Stimulated activated CD4-positive, alpha-beta T cell treated with anti-CD3 and anti-CD28 coated beads, TNF-alpha, amount 100 ng/mL, for 48 hours (primary cell): ENCODE data around the gene FARSB.
"Not testable (repeated sequence)": the region's sequence is repeated elsewhere in the genome, so short reads cannot be mapped to it uniquely, and the experiment has no call there.

ENCODE experiments used
- DNase-seq, 3 donors: peaks; one replicate each; pipeline ENCODE4 v3.0.0-alpha.2; 2020; ENCODE audit warnings: low read depth in 3 of 3

FARSB gene

GRCh38 chr2:222655787-222656525 lies at the start of gene FARSB:
Gene FARSB, minus strand, starts transcription at chr2:222656092. Its CDS starts 19 bp downstream, at chr2:222656073.
- peak; percentile 83 to 90 (median 88) for DNase-seq

GRCh38 chr2:222703886-222704285 lies 48.0 kb upstream of the FARSB start:
- DNase-seq = no peak

- no peak for DNase-seq
Observed at GRCh38 chr2:222703091-222703490, 47.2 kb upstream of the FARSB start.

- no peak for DNase-seq
Observed at GRCh38 chr2:222701721-222702131, 45.8 kb upstream of the FARSB start.

- DNase-seq = no peak
Observed at GRCh38 chr2:222701233-222701632, 45.3 kb upstream of the FARSB start.

- DNase-seq = no peak
Observed at GRCh38 chr2:222698276-222698675, 42.4 kb upstream of the FARSB start.

- no peak for DNase-seq
Observed at GRCh38 chr2:222693837-222694236, 37.9 kb upstream of the FARSB start.

- DNase-seq = not testable (repeated sequence)
Observed at GRCh38 chr2:222693413-222693812, 37.5 kb upstream of the FARSB start.

GRCh38 chr2:222690564-222691200 lies 34.8 kb upstream of the FARSB start:
- peak; percentile 55 to 69 (median 63) for DNase-seq

GRCh38 chr2:222689322-222689721 lies 33.4 kb upstream of the FARSB start:
- no peak for DNase-seq

GRCh38 chr2:222688917-222689316 lies 33.0 kb upstream of the FARSB start:
- no peak for DNase-seq

- DNase-seq = no peak
Observed at GRCh38 chr2:222686086-222686750, 30.3 kb upstream of the FARSB start.

- DNase-seq = no peak
Observed at GRCh38 chr2:222683805-222684204, 27.9 kb upstream of the FARSB start.

- DNase-seq = no peak
Observed at GRCh38 chr2:222677981-222678380, 22.1 kb upstream of the FARSB start.

GRCh38 chr2:222673883-222674282 lies 18.0 kb upstream of the FARSB start:
- DNase-seq = no peak

- DNase-seq = no peak
Observed at GRCh38 chr2:222673273-222673672, 17.4 kb upstream of the FARSB start.

- DNase-seq = no peak
Observed at GRCh38 chr2:222672068-222672401, 16.1 kb upstream of the FARSB start.

- no peak for DNase-seq
Observed at GRCh38 chr2:222671259-222672067, 15.6 kb upstream of the FARSB start, which contains the start of gene MOGAT1. Gene MOGAT1, plus strand, starts transcription at chr2:222671658. Its CDS starts 128 bp downstream, at chr2:222671786.

- no peak for DNase-seq
Observed at GRCh38 chr2:222670191-222671038, 14.5 kb upstream of the FARSB start.

- no peak for DNase-seq
Observed at GRCh38 chr2:222669353-222669752, 13.5 kb upstream of the FARSB start.
